ENCODE data around the gene TRMT10C. TPM values are rescaled to one million over a fixed set of nuclear protein-coding genes. Genes with fewer than 3 reads are reported as not detected.

The TRMT10C gene
- total RNA-seq = 30.3 TPM

DNA sequence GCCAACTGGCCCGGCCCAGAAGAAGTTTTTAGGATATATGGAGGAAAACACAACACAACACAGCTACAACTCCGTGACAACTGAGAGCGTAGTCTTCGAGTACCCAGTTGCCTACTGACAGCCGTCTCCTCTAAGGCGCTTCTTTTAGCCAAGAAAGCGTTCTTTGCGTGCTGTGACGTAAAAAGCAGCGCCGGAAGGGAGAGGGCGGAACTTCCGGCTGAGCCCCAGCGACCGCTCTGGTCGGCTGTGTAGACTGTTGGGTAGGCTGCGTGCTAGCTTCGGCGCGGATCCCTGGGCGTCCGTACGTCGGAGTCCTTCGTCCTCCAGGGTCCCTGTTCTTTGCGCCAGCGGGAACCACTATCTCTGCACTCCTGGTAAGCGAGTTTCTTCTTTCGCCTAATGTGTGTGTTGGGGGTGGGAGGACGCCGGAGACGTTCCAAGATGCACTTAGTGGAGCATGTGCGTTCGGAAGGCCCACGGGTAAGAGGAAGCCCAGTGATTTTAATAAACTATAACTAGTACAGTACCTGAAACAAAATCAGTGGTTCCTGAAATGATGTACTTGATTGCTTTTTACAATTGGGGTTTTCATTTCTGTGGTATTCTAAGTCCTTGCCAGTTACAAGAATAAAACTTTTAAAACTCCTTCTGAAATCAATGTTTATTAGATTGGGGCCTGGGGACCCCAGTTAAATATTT lies at the start of gene TRMT10C:
TRMT10C (plus strand) TSS at position 239 of the 699 bp plus-strand sequence. CDS start 2,914 bp downstream, outside the sequence.
- H3K4me1 ChIP-seq (ENCODE audit: control insufficient read depth in 3 of 3, insufficient read depth in 3 of 3, low read length in 3 of 3) = peaks cover 8 to 11% (median 11%) of the 10 kb centered on the region in 3 donors
- peak within 1 kb of the TSS; percentile 86 for H3K27ac ChIP-seq (ENCODE audit: low read depth, low read length)
- peak within 1 kb of the TSS; percentile 98 to 100 (median 99) for H3K4me3 ChIP-seq (ENCODE audit: low read length in 3 of 3)
- H3K36me3 ChIP-seq (ENCODE audit: control insufficient read depth in 3 of 3, insufficient read depth in 3 of 3, low read length in 3 of 3) = peaks cover 10 to 16% (median 12%) of the 10 kb centered on the region in 3 donors
- H3K9me3 ChIP-seq (ENCODE audit: control insufficient read depth in 3 of 3, low read length in 3 of 3) = no peaks in the 10 kb centered on the region
- peaks cover under 1 to 10% (median 6%) of the 10 kb centered on the region in 3 donors for H3K27me3 ChIP-seq (ENCODE audit: control insufficient read depth in 3 of 3, insufficient read depth in 3 of 3, low read length in 3 of 3)
- H3K9ac ChIP-seq (ENCODE audit: low read depth in 1 of 3, low read length in 3 of 3) = peak within 1 kb of the TSS; percentile 94 to 98 (median 95)

DNA sequence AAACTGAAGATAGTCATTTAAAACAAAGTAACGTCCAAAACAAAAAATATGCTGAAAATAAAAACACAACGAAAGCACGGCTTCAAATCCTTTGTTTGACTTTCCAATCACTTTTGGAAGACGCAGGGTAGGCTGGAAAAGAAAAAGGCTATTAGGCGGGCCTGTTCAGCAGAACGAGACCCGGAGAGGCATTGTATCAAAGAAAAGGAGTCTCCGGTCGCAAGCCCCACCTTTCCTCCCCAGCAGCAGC lies 49.3 kb upstream of the TRMT10C start:
- no peaks in the 10 kb centered on the region for H3K36me3 ChIP-seq (ENCODE audit: control insufficient read depth in 3 of 3, insufficient read depth in 3 of 3, low read length in 3 of 3)
- peaks cover 3 to 4% (median 3%) of the 10 kb centered on the region in 3 donors for H3K4me1 ChIP-seq (ENCODE audit: control insufficient read depth in 3 of 3, insufficient read depth in 3 of 3, low read length in 3 of 3)
- peak overlapping the region; percentile 94 for H3K27ac ChIP-seq (ENCODE audit: low read depth, low read length)
- peak overlapping the region; percentile 93 to 99 (median 93) for H3K4me3 ChIP-seq (ENCODE audit: low read length in 3 of 3)
- H3K9me3 ChIP-seq (ENCODE audit: control insufficient read depth in 3 of 3, low read length in 3 of 3) = no peaks in the 10 kb centered on the region
- no peaks in the 10 kb centered on the region for H3K27me3 ChIP-seq (ENCODE audit: control insufficient read depth in 3 of 3, insufficient read depth in 3 of 3, low read length in 3 of 3)
- peak overlapping the region; percentile 84 to 94 (median 91) for H3K9ac ChIP-seq (ENCODE audit: low read depth in 1 of 3, low read length in 3 of 3)

DNA sequence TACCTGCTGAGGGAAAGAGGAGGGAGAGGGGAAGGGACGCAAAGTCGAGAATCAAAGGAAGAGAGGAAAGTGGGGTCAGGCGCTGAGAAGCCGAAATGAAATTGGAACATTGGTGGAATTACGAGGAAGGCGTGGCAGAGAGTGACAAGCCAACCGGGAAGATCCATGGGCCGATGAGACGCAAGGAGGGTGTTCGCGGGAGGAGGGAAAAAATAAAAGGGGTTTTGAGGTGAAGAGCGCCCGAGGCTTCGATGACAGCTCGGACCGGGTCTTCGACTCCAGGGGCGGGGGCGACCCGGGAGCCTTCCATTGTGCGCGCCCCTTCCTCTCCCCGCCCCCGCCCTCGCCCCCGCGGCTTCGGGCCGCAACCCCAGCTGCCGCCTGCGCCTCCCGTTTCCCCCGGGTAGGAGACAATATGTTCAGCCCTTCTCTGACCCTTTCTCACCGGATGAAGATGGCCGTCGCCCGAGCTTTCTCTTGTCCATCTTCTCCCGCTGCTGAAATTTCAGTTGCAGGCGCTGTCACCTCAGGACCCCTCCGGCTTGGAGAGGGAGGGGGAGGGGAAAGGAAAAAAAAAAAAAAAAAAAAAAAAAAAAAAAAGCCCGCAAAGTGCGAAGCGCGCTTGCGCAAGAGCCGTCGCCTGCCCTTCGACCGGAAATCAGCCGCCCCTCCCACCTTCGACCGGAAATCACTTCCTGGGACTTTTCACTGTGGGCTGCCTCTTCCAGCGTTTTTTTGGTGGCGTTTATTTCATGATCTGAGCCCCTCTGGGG lies 48.8 kb upstream of the TRMT10C start, which contains the start of gene SENP7:
SENP7 (minus strand) TSS at position 567 of the 773 bp plus-strand sequence; CDS start at position 485, 82 bp downstream.
- Histone ChIP-seq H3K36me3 (ENCODE audit: control insufficient read depth in 3 of 3, insufficient read depth in 3 of 3, low read length in 3 of 3) (no peaks in the 10 kb centered on the region), H3K9me3 (ENCODE audit: control insufficient read depth in 3 of 3, low read length in 3 of 3) (no peaks in the 10 kb centered on the region), H3K4me3 (ENCODE audit: low read length in 3 of 3) (peak within 1 kb of the TSS; percentile 93 to 99 (median 93)), H3K9ac (ENCODE audit: low read depth in 1 of 3, low read length in 3 of 3) (peak within 1 kb of the TSS; percentile 84 to 94 (median 91)), H3K27me3 (ENCODE audit: control insufficient read depth in 3 of 3, insufficient read depth in 3 of 3, low read length in 3 of 3) (no peaks in the 10 kb centered on the region), H3K27ac (ENCODE audit: low read depth, low read length) (peak within 1 kb of the TSS; percentile 94), H3K4me1 (ENCODE audit: control insufficient read depth in 3 of 3, insufficient read depth in 3 of 3, low read length in 3 of 3) (peaks cover 3 to 4% (median 3%) of the 10 kb centered on the region in 3 donors)

DNA sequence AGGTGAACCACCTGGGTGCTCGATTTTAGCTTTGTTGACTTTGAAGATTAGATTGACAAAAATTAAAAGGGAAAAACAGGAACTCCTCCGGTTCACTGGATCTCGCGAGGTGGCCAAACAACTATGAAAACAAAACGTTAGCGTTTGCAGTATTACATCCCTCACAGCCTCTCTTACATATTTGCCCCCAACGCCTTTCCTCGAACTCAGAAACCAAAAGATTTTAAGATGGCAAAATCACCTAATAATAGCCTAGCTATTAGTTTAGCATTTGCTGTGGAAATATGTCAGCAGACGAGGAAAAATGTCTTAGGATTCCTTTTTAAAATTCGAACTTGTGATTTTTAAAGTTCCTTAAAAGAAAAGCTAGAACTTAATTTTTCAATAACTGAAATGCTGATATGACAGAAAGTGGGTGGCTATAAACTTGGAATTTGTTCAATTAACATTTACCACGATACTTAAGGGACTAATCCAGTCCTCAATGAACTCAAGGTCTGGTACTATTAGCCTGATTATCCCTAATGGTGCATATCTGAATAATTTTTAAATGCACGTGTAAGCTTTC lies 48.2 kb upstream of the TRMT10C start:
- H3K9ac ChIP-seq (ENCODE audit: low read depth in 1 of 3, low read length in 3 of 3) = peak overlapping the region; percentile 84 to 94 (median 91)
- H3K4me3 ChIP-seq (ENCODE audit: low read length in 3 of 3) = peak overlapping the region; percentile 93 to 99 (median 93)
- H3K4me1 ChIP-seq (ENCODE audit: control insufficient read depth in 3 of 3, insufficient read depth in 3 of 3, low read length in 3 of 3) = peaks cover 3 to 4% (median 3%) of the 10 kb centered on the region in 3 donors
- no peaks in the 10 kb centered on the region for H3K36me3 ChIP-seq (ENCODE audit: control insufficient read depth in 3 of 3, insufficient read depth in 3 of 3, low read length in 3 of 3)
- peak overlapping the region; percentile 94 for H3K27ac ChIP-seq (ENCODE audit: low read depth, low read length)
- H3K9me3 ChIP-seq (ENCODE audit: control insufficient read depth in 3 of 3, low read length in 3 of 3) = no peaks in the 10 kb centered on the region
- peaks cover 0 to 6% (median 0%) of the 10 kb centered on the region in 3 donors for H3K27me3 ChIP-seq (ENCODE audit: control insufficient read depth in 3 of 3, insufficient read depth in 3 of 3, low read length in 3 of 3)

DNA sequence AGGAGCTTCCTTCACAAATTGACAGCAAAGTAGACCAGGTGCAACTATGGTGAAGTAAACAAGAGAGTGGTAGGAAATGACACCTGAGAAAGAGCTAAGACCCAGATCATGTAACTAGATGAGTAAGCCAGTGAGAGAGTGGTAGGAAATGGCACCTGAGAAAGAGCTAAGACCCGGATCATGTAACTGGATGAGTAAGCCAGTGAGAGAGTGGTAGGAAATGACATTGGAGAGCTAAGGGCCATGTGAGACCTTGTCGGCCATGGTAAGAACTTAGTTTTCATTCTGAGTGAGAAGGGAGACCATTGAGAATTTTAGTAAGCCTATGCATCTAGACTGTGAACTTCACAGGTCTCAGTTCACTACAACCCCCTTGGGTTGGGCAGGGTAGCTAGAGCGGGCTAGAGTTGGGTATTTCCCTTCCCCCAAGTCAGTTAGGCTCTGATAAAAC lies 43.2 kb upstream of the TRMT10C start:
- Histone ChIP-seq H3K4me3 (ENCODE audit: low read length in 3 of 3) (no peak overlapping the region), H3K9me3 (ENCODE audit: control insufficient read depth in 3 of 3, low read length in 3 of 3) (no peaks in the 10 kb centered on the region), H3K36me3 (ENCODE audit: control insufficient read depth in 3 of 3, insufficient read depth in 3 of 3, low read length in 3 of 3) (no peaks in the 10 kb centered on the region), H3K27me3 (ENCODE audit: control insufficient read depth in 3 of 3, insufficient read depth in 3 of 3, low read length in 3 of 3) (peaks cover 0 to 10% (median 0%) of the 10 kb centered on the region in 3 donors), H3K4me1 (ENCODE audit: control insufficient read depth in 3 of 3, insufficient read depth in 3 of 3, low read length in 3 of 3) (peaks cover 0 to 3% (median 0%) of the 10 kb centered on the region in 3 donors), H3K9ac (ENCODE audit: low read depth in 1 of 3, low read length in 3 of 3) (no peak overlapping the region), H3K27ac (ENCODE audit: low read depth, low read length) (no peak overlapping the region)

DNA sequence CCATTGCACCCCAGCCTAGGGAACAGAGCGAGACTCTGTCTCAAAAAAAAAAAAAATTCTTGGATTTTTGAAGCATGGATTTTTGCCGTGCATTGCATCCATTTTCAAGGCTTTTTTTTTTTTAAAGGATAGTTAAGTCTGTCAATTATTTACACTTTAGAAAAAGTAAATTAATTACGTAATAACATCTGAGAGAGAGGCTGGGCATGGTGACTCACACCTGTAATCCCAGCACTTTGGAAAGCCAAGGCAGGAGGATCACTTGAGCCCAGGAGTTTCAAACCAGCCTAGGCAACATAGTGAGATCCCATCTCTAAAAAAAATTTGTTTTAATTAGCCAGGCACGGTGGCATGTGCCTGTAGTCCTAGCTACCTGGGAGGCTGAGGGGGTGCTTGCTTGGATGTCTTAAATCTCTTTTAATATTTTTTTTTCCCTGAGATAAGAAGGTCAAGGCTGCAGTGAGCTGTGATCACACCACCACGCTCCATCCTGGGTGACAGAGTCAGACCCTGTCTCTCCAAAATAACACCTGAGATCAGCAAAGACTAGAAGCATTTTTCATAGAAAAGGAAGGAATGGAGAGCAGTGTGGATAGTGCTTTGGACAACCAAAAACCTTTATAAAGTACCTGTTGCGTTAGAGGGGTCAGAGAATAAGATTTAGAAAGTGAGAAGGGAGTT lies 41.8 kb upstream of the TRMT10C start:
- Histone ChIP-seq H3K4me1 (ENCODE audit: control insufficient read depth in 3 of 3, insufficient read depth in 3 of 3, low read length in 3 of 3) (no peaks in the 10 kb centered on the region), H3K27ac (ENCODE audit: low read depth, low read length) (no peak overlapping the region)

DNA sequence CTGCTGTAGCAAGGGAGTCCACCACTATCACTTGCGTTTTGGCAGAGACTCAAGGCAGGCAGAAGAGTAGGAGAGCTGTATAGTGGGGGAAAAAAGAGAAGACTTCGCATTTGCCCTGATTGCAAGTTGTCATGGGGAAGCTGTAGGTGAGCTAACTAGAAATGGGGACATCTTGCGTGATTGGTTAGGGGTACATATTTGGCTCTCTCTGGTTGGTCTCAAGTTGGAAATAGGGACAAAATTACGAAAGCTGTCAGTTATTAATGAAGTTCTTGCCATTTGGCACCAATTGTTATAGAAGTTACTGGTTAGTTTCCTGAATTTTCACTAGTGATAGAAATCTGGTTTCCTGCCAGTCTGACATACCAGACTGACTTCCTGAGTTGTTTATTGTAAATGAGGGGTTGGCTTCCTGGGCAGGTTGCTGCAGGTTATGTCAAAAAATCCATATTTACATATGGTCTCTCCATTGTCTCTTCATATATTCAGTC lies 40.4 kb upstream of the TRMT10C start:
- no peak overlapping the region for H3K9ac ChIP-seq (ENCODE audit: low read depth in 1 of 3, low read length in 3 of 3)
- no peak overlapping the region for H3K27ac ChIP-seq (ENCODE audit: low read depth, low read length)

More for the DNA sequence above, 41.8 kb upstream of the TRMT10C start:
- no peaks in the 10 kb centered on the region for H3K9me3 ChIP-seq (ENCODE audit: control insufficient read depth in 3 of 3, low read length in 3 of 3)
- no peaks in the 10 kb centered on the region for H3K36me3 ChIP-seq (ENCODE audit: control insufficient read depth in 3 of 3, insufficient read depth in 3 of 3, low read length in 3 of 3)
- peaks cover 0 to 10% (median 0%) of the 10 kb centered on the region in 3 donors for H3K27me3 ChIP-seq (ENCODE audit: control insufficient read depth in 3 of 3, insufficient read depth in 3 of 3, low read length in 3 of 3)
- H3K9ac ChIP-seq (ENCODE audit: low read depth in 1 of 3, low read length in 3 of 3) = no peak overlapping the region
- H3K4me3 ChIP-seq (ENCODE audit: low read length in 3 of 3) = no peak overlapping the region

DNA sequence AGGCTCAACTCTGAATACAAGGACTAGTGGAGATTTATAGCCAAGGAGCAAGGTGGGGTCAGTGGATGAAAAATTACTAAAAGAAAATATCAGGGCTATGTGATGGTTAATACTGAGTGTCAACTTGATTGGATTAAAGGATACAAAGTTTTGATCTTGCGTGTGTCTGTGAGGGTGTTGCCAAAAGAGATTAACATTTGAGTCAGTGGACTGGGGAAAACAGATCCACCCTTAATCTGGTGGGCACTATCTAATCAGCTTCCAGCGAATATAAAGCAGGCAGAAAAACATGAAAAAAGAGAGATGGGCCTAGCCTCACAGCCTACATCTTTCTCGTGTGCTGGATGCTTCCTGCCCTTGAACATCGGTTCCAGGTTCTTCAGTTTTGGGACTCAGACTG lies 34.2 kb upstream of the TRMT10C start:
- Histone ChIP-seq H3K9me3 (ENCODE audit: control insufficient read depth in 3 of 3, low read length in 3 of 3) (no peaks in the 10 kb centered on the region), H3K27ac (ENCODE audit: low read depth, low read length) (no peak overlapping the region), H3K4me3 (ENCODE audit: low read length in 3 of 3) (no peak overlapping the region), H3K9ac (ENCODE audit: low read depth in 1 of 3, low read length in 3 of 3) (no peak overlapping the region), H3K36me3 (ENCODE audit: control insufficient read depth in 3 of 3, insufficient read depth in 3 of 3, low read length in 3 of 3) (no peaks in the 10 kb centered on the region), H3K4me1 (ENCODE audit: control insufficient read depth in 3 of 3, insufficient read depth in 3 of 3, low read length in 3 of 3) (no peaks in the 10 kb centered on the region), H3K27me3 (ENCODE audit: control insufficient read depth in 3 of 3, insufficient read depth in 3 of 3, low read length in 3 of 3) (no peaks in the 10 kb centered on the region)

More for the DNA sequence above, 40.4 kb upstream of the TRMT10C start:
- Histone ChIP-seq H3K9me3 (ENCODE audit: control insufficient read depth in 3 of 3, low read length in 3 of 3) (no peaks in the 10 kb centered on the region), H3K36me3 (ENCODE audit: control insufficient read depth in 3 of 3, insufficient read depth in 3 of 3, low read length in 3 of 3) (no peaks in the 10 kb centered on the region), H3K4me1 (ENCODE audit: control insufficient read depth in 3 of 3, insufficient read depth in 3 of 3, low read length in 3 of 3) (no peaks in the 10 kb centered on the region), H3K4me3 (ENCODE audit: low read length in 3 of 3) (no peak overlapping the region), H3K27me3 (ENCODE audit: control insufficient read depth in 3 of 3, insufficient read depth in 3 of 3, low read length in 3 of 3) (peaks cover 0 to 10% (median 0%) of the 10 kb centered on the region in 3 donors)

DNA sequence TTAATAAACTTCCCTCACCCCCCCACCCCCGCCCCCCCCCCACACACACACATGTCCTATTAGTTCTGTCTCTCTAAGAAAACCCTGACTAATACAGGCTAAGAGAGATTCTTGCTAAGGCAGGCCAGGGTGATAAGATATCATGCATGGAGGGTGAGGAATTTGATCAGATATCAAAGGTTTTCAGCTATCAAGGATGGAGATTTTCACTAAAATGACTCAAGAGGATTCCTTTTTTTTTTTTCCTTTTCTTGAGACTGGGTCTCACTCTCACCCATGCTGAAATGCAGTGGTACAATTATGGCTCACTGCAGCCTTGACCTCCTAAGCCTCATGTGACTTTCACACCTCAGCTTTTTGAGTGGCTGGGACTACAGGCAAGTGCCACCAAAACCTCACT lies 33.8 kb upstream of the TRMT10C start:
- H3K4me1 ChIP-seq (ENCODE audit: control insufficient read depth in 3 of 3, insufficient read depth in 3 of 3, low read length in 3 of 3) = peaks cover 0 to under 1% (median 0%) of the 10 kb centered on the region in 3 donors
- H3K36me3 ChIP-seq (ENCODE audit: control insufficient read depth in 3 of 3, insufficient read depth in 3 of 3, low read length in 3 of 3) = no peaks in the 10 kb centered on the region
- H3K9me3 ChIP-seq (ENCODE audit: control insufficient read depth in 3 of 3, low read length in 3 of 3) = no peaks in the 10 kb centered on the region
- no peak overlapping the region for H3K27ac ChIP-seq (ENCODE audit: low read depth, low read length)
- no peaks in the 10 kb centered on the region for H3K27me3 ChIP-seq (ENCODE audit: control insufficient read depth in 3 of 3, insufficient read depth in 3 of 3, low read length in 3 of 3)
- H3K9ac ChIP-seq (ENCODE audit: low read depth in 1 of 3, low read length in 3 of 3) = no peak overlapping the region
- no peak overlapping the region for H3K4me3 ChIP-seq (ENCODE audit: low read length in 3 of 3)
